Left ventricle myocardium inferior (tissue), 1 donor: ENCODE results near the gene ZNHIT1. TPM values are rescaled to one million over a fixed set of nuclear protein-coding genes. Genes with fewer than 3 reads are reported as not detected.
"Not testable (repeated sequence)": the region's sequence is repeated elsewhere in the genome, so short reads cannot be mapped to it uniquely, and the experiment has no call there.

Experiments
- DNase-seq: peaks from one replicate; pipeline ENCODE4 v3.0.0-alpha.2; 2020
- H3K27ac ChIP-seq: fragments of 200-600 bp; replicated peaks from 2 replicates; pipeline ENCODE4 v1.8.0; 2021
- H3K27me3 ChIP-seq: fragments of 200-600 bp; 2 replicates; pipeline ENCODE4 v1.8.0; 2021; ENCODE audit warnings: low read depth
- H3K36me3 ChIP-seq: fragments of 200-600 bp; 2 replicates; pipeline ENCODE4 v1.8.0; 2021
- H3K4me1 ChIP-seq: fragments of 200-600 bp; 2 replicates; pipeline ENCODE4 v1.8.0; 2021
- H3K4me3 ChIP-seq: fragments of 200-600 bp; 2 replicates; pipeline ENCODE4 v1.8.0; 2021; ENCODE audit warnings: mild to moderate bottlenecking, moderate library complexity
- H3K9me3 ChIP-seq: fragments of 200-600 bp; replicated peaks from 2 replicates; pipeline ENCODE4 v1.8.0; 2021
- CTCF ChIP-seq: fragments of 200-600 bp; IDR thresholded peaks from 2 replicates; pipeline ENCODE4 v1.8.0; 2021; ENCODE audit warnings: antibody characterized with exemption, mild to moderate bottlenecking, borderline replicate concordance
- intact Hi-C: fragments of 100-400 bp; cut with micrococcal nuclease; formaldehyde crosslinking; loops from one replicate; pipeline ENCODE4 v1.11.0; 2022
- total RNA-seq: library from RNA; stranded (reverse); fragmentation: NEBNext Ultra II Directional; extraction: Animal tissue kit (Norgen Biotek cat#: 25700); gene quantifications from one replicate; pipeline ENCODE4 v1.2.1, GENCODE V29; 2021
- donor health status: DM: no; HTN: yes; CAD: no; lungs with severe emphysema.

Gene ZNHIT1
- total RNA-seq, 1 donor from 2014 or later: 56.9 TPM

GRCh38 chr7:101195884-101196283 is 22.1 kb upstream of the ZNHIT1 start:
- no peaks in the 10 kb centered on the region for H3K9me3 ChIP-seq
- DNase-seq: no peak
- no peak for TF ChIP-seq CTCF
- intact Hi-C loops: no loop called here
- H3K4me1 ChIP-seq: no peaks in the 10 kb centered on the region
- H3K27ac ChIP-seq: no peak overlapping the region
- H3K36me3 ChIP-seq: no peaks in the 10 kb centered on the region
- H3K27me3 ChIP-seq: peaks cover 76% of the 10 kb centered on the region
- H3K4me3 ChIP-seq: no peak overlapping the region

GRCh38 chr7:101197991-101198390 is 20.0 kb upstream of the ZNHIT1 start:
- Histone ChIP-seq H3K4me3 (no peak overlapping the region), H3K27me3 (peaks cover 98% of the 10 kb centered on the region), H3K27ac (no peak overlapping the region), H3K36me3 (no peaks in the 10 kb centered on the region), H3K4me1 (peaks cover 10% of the 10 kb centered on the region), H3K9me3 (no peaks in the 10 kb centered on the region)
- no peak for TF ChIP-seq CTCF
- intact Hi-C loops: no loop called here
- DNase-seq: no peak

- H3K27me3 ChIP-seq: peaks cover 98% of the 10 kb centered on the region
- no peak for DNase-seq
- no peaks in the 10 kb centered on the region for H3K36me3 ChIP-seq
- H3K4me1 ChIP-seq: peaks cover 10% of the 10 kb centered on the region
- TF ChIP-seq CTCF: no peak
- intact Hi-C loops: no loop called here
- no peak overlapping the region for H3K27ac ChIP-seq
- H3K4me3 ChIP-seq: no peak overlapping the region
- no peaks in the 10 kb centered on the region for H3K9me3 ChIP-seq
Observed at GRCh38 chr7:101198476-101198875, 19.5 kb upstream of the ZNHIT1 start.

- H3K36me3 ChIP-seq, H3K4me3 ChIP-seq, intact Hi-C loops, H3K4me1 ChIP-seq, H3K9me3 ChIP-seq, DNase-seq, H3K27ac ChIP-seq: not testable (repeated sequence)
- H3K27me3 ChIP-seq: peaks cover 95% of the 10 kb centered on the region
Observed at GRCh38 chr7:101199522-101199921, 18.4 kb upstream of the ZNHIT1 start.

DNA sequence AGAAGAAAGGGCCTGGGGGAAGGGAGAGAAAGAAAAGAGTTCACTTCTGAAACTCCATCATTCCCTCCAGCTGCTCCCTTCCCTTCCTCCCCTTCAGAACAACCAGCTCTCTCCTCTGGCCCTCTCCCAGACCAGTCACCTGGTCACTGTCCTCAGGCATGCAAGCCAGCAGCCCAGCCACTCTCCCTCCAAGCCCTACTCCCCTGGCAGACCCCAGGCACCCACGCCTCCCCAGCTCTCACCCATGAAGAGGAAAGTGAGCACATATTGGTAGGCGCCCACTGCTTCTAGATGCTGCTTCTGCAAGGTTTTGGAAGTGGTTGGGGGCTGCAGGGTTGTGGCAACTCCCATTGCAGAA is 17.5 kb upstream of the ZNHIT1 start:
- DNase-seq: no peak
- Histone ChIP-seq H3K4me1 (peaks cover 10% of the 10 kb centered on the region), H3K36me3 (no peaks in the 10 kb centered on the region), H3K27ac (no peak overlapping the region), H3K27me3 (peaks cover 86% of the 10 kb centered on the region), H3K9me3 (no peaks in the 10 kb centered on the region), H3K4me3 (no peak overlapping the region)
- intact Hi-C loops: no loop called here
- TF ChIP-seq CTCF: no peak

- Histone ChIP-seq H3K27ac (no peak within 1 kb of the TSS), H3K4me3 (peak within 1 kb of the TSS; percentile 42), H3K36me3 (peaks cover 4% of the 10 kb centered on the region), H3K4me1 (peaks cover 10% of the 10 kb centered on the region), H3K27me3 (peaks cover 80% of the 10 kb centered on the region), H3K9me3 (no peaks in the 10 kb centered on the region)
- DNase-seq: no peak
- TF ChIP-seq CTCF: no peak
- intact Hi-C loops: no loop called here
Observed at GRCh38 chr7:101200862-101201599, 16.9 kb upstream of the ZNHIT1 start, which contains the start of gene MOGAT3. Gene MOGAT3, minus strand, starts transcription at chr7:101201036. Its CDS starts 182 bp downstream, at chr7:101200854.
